Endothelial cell of umbilical vein (primary cell): Measurements from ENCODE around the gene MTM1. TPM values are rescaled to one million over a fixed set of nuclear protein-coding genes. Genes with fewer than 3 reads are reported as not detected.

Source experiments
- BruUV-seq: library from RNA; stranded (reverse); fragments of 400-500 nt; replicated peaks from 2 replicates; lab custom pipeline; 2021; lab: Mats Ljungman, UMichigan
- CTCF ChIA-PET: fragments of 300-600, 350-600 bp; sonication (Branson Sonifier 250); formaldehyde crosslinking; loops from one replicate; lab custom pipeline; 2021; ENCODE audit warnings: antibody characterized with exemption, inconsistent platforms; lab: Charles Lee
- POLR2A ChIA-PET: fragments of 300-600, 350-600 bp; sonication (Branson Sonifier 250); formaldehyde crosslinking; loops from one replicate; lab custom pipeline; 2021; ENCODE audit warnings: antibody characterized with exemption, inconsistent platforms; lab: Charles Lee
- DNase-seq: peaks from one replicate; pipeline ENCODE4 v3.0.0-alpha.2; 2011; ENCODE audit warnings: low read depth, low spot score
- FAIRE-seq: peaks from 2 replicates; lab custom pipeline; 2011; peaks lifted over from hg19 to GRCh38; lab: Jason Lieb, UNC
- H2AFZ ChIP-seq: 2 replicates; pipeline ENCODE4 v1.6.0; 2012; ENCODE audit warnings: low read depth, low read length, control low read depth, inconsistent platforms
- H3K27ac ChIP-seq: 2 replicates; pipeline ENCODE4 v1.5.1; 2011; ENCODE audit warnings: low read depth, mild to moderate bottlenecking, control low read depth, low read length, moderate library complexity; ENCODE audit not compliant: insufficient read depth
- H3K27me3 ChIP-seq, 2 experiments: 2 replicates each; pipeline versions ENCODE4 v1.6.0 to v1.6.1; 2011; ENCODE audit warnings: low read length in 2 of 2, mixed read lengths in 1 of 2; ENCODE audit not compliant: control insufficient read depth in 2 of 2, insufficient read depth in 2 of 2
- H3K36me3 ChIP-seq, 2 experiments: 2 replicates in 1 of 2; 3 replicates in 1 of 2; pipeline ENCODE4 v1.5.1; 2011; ENCODE audit warnings: low read length in 2 of 2, mild to moderate bottlenecking in 1 of 2, moderate library complexity in 1 of 2; ENCODE audit not compliant: control insufficient read depth in 2 of 2, insufficient read depth in 2 of 2; ENCODE audit errors: extremely low read depth in 1 of 2
- H3K4me1 ChIP-seq: 3 replicates; pipeline ENCODE4 v1.5.1; 2011; ENCODE audit warnings: mild to moderate bottlenecking, low read length; ENCODE audit not compliant: control insufficient read depth, insufficient read depth; ENCODE audit errors: extremely low read depth
- H3K4me2 ChIP-seq: 2 replicates; pipeline ENCODE4 v1.6.1; 2011; ENCODE audit warnings: low read length, control low read depth, mixed read lengths; ENCODE audit not compliant: insufficient read depth
- H3K4me3 ChIP-seq, 3 experiments: fragments of 200-600 bp in 1 of 3; sonication (generic), shearing (Covaris generic) in 1 of 3; replicated peaks in 1 of 3; 2 replicates each; pipeline ENCODE4 v1.5.1; 2011 to 2016; ENCODE audit warnings: control low read depth in 3 of 3, low read length in 3 of 3, mild to moderate bottlenecking in 2 of 3, inconsistent platforms in 1 of 3, low read depth in 1 of 3, moderate library complexity in 1 of 3; ENCODE audit not compliant: insufficient read depth in 1 of 3
- H3K79me2 ChIP-seq: 2 replicates; pipeline ENCODE4 v1.6.0; 2012; ENCODE audit warnings: low read length, inconsistent platforms; ENCODE audit not compliant: control insufficient read depth, insufficient read depth
- H3K9ac ChIP-seq: replicated peaks from 2 replicates; pipeline ENCODE3; 2011; ENCODE audit warnings: low read length, control low read depth; ENCODE audit not compliant: insufficient read depth; ENCODE audit errors: extremely low read depth
- H3K9me1 ChIP-seq: replicated peaks from 3 replicates; pipeline ENCODE4 v1.6.0; 2011; ENCODE audit warnings: mild to moderate bottlenecking, low read length; ENCODE audit not compliant: control insufficient read depth, insufficient read depth; ENCODE audit errors: extremely low read depth
- H3K9me3 ChIP-seq: replicated peaks from 2 replicates; pipeline ENCODE4 v1.5.1; 2012; ENCODE audit warnings: low read length, inconsistent platforms; ENCODE audit not compliant: control insufficient read depth, insufficient read depth
- H4K20me1 ChIP-seq: replicated peaks from 2 replicates; pipeline ENCODE3; 2011; ENCODE audit warnings: mild to moderate bottlenecking, low read length; ENCODE audit not compliant: control insufficient read depth, insufficient read depth; ENCODE audit errors: extremely low read depth
- EZH2 ChIP-seq: IDR thresholded peaks from 2 replicates; pipeline ENCODE4 v1.6.1; 2012; ENCODE audit warnings: borderline replicate concordance, low read depth, mild to moderate bottlenecking, moderate library complexity, low read length, inconsistent platforms; ENCODE audit not compliant: severe bottlenecking
- FOS ChIP-seq: IDR thresholded peaks from 2 replicates; pipeline ENCODE4 v1.6.1; 2011; ENCODE audit warnings: mild to moderate bottlenecking, low read length, moderate library complexity, borderline replicate concordance; ENCODE audit not compliant: insufficient read depth
- JUN ChIP-seq: IDR thresholded peaks from 2 replicates; pipeline ENCODE4 v1.6.1; 2011; ENCODE audit warnings: borderline replicate concordance, low read depth; ENCODE audit not compliant: insufficient read length, insufficient read depth
- MAX ChIP-seq: IDR thresholded peaks from 2 replicates; pipeline ENCODE4 v1.6.1; 2011; ENCODE audit not compliant: insufficient read depth, insufficient read length
- MYC ChIP-seq: IDR thresholded peaks from one replicate; pipeline ENCODE4 v1.6.1; 2011; ENCODE audit warnings: mild to moderate bottlenecking, low read depth, low read length
- POLR2A ChIP-seq: IDR thresholded peaks from 2 replicates; pipeline ENCODE4 v1.6.1; 2012; ENCODE audit warnings: low read depth, mild to moderate bottlenecking, control low read depth, low read length
- POLR2AphosphoS5 ChIP-seq: IDR thresholded peaks from 2 replicates; pipeline ENCODE4 v1.6.1; 2012; ENCODE audit warnings: low read depth, mild to moderate bottlenecking, control low read depth, low read length, moderate library complexity; ENCODE audit not compliant: insufficient read depth
- dilution Hi-C: fragments of 300-500 bp; cut with MboI; formaldehyde crosslinking; loops from one replicate; pipeline ENCODE4 v1.15.0; 2019; ENCODE audit warnings: low sequenced_read_pairs; ENCODE audit not compliant: extremely low pct_ligation_motif_present
- intact Hi-C: fragments of 100-400 bp; cut with micrococcal nuclease; formaldehyde crosslinking; loops from one replicate; pipeline ENCODE4 v1.10.0; 2022
- polyA plus RNA-seq, 4 experiments: library from polyadenylated mRNA; depleted of rRNA in 3 of 4; stranded (reverse) in 3 of 4; unstranded in 1 of 4; fragments of >200 nt; gene quantifications; 2 replicates each; pipeline versions ENCODE4 v1.2.1 to v1.2.3, GENCODE V29; 2011 to 2012; ENCODE audit warnings: missing spikeins in 1 of 4
- total RNA-seq: library from RNA; stranded (reverse); gene quantifications from 2 replicates; pipeline ENCODE4 v1.2.3, GENCODE V29; 2021

MTM1 gene
- total and polyA plus RNA-seq, 2 donors (not counting 3 experiments of a cell fraction or from before 2014, with no cell fraction given): 2.4 to 13.2 TPM

- peak; percentile 74 for FAIRE-seq
- dilution Hi-C loops (no loop called here), intact Hi-C loops (loop anchor here (1.0 kb wide), 1 partner anchor 20 kb away; the partner anchor contains the start of gene MTM1)
- BruUV-seq: no TSS peak
- Histone ChIP-seq H2AFZ (no peak overlapping the region), H3K9me1 (no peaks in the 10 kb centered on the region), H3K27me3 (peaks cover 0 to under 1% of the 10 kb centered on the region in 2 experiments), H4K20me1 (no peaks in the 10 kb centered on the region), H3K4me2 (no peak overlapping the region), H3K9ac (no peak overlapping the region), H3K4me1 (peaks cover 9% of the 10 kb centered on the region), H3K36me3 (no peaks in the 10 kb centered on the region), H3K4me3 (no peak overlapping the region), H3K79me2 (no peaks in the 10 kb centered on the region), H3K27ac (no peak overlapping the region), H3K9me3 (no peaks in the 10 kb centered on the region)
- ChIA-PET CTCF (interaction anchor here (1.1 kb wide), 1 partner anchor 10 kb away, joined by 3 read pairs; no protein-coding TSS in a partner anchor), POLR2A (no interaction called here)
- TF ChIP-seq EZH2 (no peak), MYC (no peak)
- no peak for DNase-seq
Observed at GRCh38 chrX:150548684-150549083, 19.7 kb upstream of the MTM1 start.

GRCh38 chrX:150551963-150552362 lies 16.5 kb upstream of the MTM1 start:
- dilution Hi-C loops (no loop called here), intact Hi-C loops (no loop called here)
- TF ChIP-seq POLR2AphosphoS5: no peak
- TF ChIP-seq EZH2: no peak
- no peak for TF ChIP-seq JUN
- no peak for TF ChIP-seq MAX
- no peak for TF ChIP-seq FOS
- no peak for TF ChIP-seq POLR2A
- no peak for TF ChIP-seq MYC
- Histone ChIP-seq H3K27ac (no peak overlapping the region), H2AFZ (no peak overlapping the region), H3K9ac (no peak overlapping the region), H3K79me2 (no peaks in the 10 kb centered on the region), H3K36me3 (no peaks in the 10 kb centered on the region), H3K27me3 (peaks cover 1 to 3% of the 10 kb centered on the region in 2 experiments), H3K9me3 (no peaks in the 10 kb centered on the region), H3K9me1 (no peaks in the 10 kb centered on the region), H3K4me2 (no peak overlapping the region), H4K20me1 (no peaks in the 10 kb centered on the region), H3K4me1 (peaks cover 9% of the 10 kb centered on the region), H3K4me3 (no peak overlapping the region)
- DNase-seq (no peak), FAIRE-seq (no peak)
- POLR2A ChIA-PET: no interaction called here
- CTCF ChIA-PET: interaction anchor here (0.5 kb wide), 1 partner anchor 69 kb away, joined by 4 read pairs; no protein-coding TSS in a partner anchor
- no TSS peak for BruUV-seq
